Lower leg skin (tissue), 4 donors: Measurements from ENCODE around the gene NAA35. TPM values are rescaled to one million over a fixed set of nuclear protein-coding genes. Genes with fewer than 3 reads are reported as not detected.
"Not testable (repeated sequence)": the region's sequence is repeated elsewhere in the genome, so short reads cannot be mapped to it uniquely, and the experiment has no call there.

Experiments
- DNase-seq, 2 donors: peaks; one replicate each; pipeline ENCODE4 v3.0.0-alpha.2; 2019; ENCODE audit warnings: low spot score in 2 of 2
- H3K4me3 ChIP-seq: fragments of 200-600 bp; sonication (generic); 2 replicates; pipeline ENCODE4 v1.5.1; 2017; ENCODE audit warnings: mild to moderate bottlenecking, low read depth; ENCODE audit not compliant: poor library complexity, severe bottlenecking
- POLR2A ChIP-seq, 2 donors: fragments of 450-650 bp; IDR thresholded peaks; one replicate each; pipeline ENCODE4 v1.6.1; 2016 to 2017; ENCODE audit warnings: antibody characterized with exemption in 2 of 2, mild to moderate bottlenecking in 1 of 2, moderate library complexity in 1 of 2
- WGBS, 2 donors: methylation state at CpG; one replicate each; pipeline ENCODE4 v1.1.5; 2018; 5-methylcytosine and 5-hydroxymethylcytosine counted together
- intact Hi-C: fragments of 100-400 bp; cut with DNase I; formaldehyde crosslinking; loops from one replicate; pipeline ENCODE4 v1.15.0; 2023; ENCODE audit warnings: low total_unique reads
- total RNA-seq, 4 donors: library from RNA; depleted of rRNA; stranded (reverse); fragments of >200 nt; gene quantifications; one replicate each; pipeline ENCODE4 v1.1.0, GENCODE V29; 2016
- TF ChIP-seq, protein P1 (sequence below), 3 donors: fragments of 450-650 bp; IDR thresholded peaks; one replicate each; pipeline ENCODE4 v1.5.1; 2016; ENCODE audit warnings: antibody characterized with exemption in 3 of 3, mild to moderate bottlenecking in 3 of 3, moderate library complexity in 2 of 3

Gene NAA35
- total RNA-seq, 4 donors from 2014 or later = 11.4 to 15.2 (median 12.3) TPM

- no peak for DNase-seq
- H3K4me3 ChIP-seq = no peak overlapping the region
- no peak for TF ChIP-seq POLR2A (IDR thresholded peaks at IDR 0.05)
- TF ChIP-seq, protein P1, sequence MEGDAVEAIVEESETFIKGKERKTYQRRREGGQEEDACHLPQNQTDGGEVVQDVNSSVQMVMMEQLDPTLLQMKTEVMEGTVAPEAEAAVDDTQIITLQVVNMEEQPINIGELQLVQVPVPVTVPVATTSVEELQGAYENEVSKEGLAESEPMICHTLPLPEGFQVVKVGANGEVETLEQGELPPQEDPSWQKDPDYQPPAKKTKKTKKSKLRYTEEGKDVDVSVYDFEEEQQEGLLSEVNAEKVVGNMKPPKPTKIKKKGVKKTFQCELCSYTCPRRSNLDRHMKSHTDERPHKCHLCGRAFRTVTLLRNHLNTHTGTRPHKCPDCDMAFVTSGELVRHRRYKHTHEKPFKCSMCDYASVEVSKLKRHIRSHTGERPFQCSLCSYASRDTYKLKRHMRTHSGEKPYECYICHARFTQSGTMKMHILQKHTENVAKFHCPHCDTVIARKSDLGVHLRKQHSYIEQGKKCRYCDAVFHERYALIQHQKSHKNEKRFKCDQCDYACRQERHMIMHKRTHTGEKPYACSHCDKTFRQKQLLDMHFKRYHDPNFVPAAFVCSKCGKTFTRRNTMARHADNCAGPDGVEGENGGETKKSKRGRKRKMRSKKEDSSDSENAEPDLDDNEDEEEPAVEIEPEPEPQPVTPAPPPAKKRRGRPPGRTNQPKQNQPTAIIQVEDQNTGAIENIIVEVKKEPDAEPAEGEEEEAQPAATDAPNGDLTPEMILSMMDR (IDR thresholded peaks at IDR 0.05) = no peak
- intact Hi-C loops = no loop called here
Measured at GRCh38 chr9:85971731-85972130, 30.8 kb downstream of the NAA35 start.

DNA sequence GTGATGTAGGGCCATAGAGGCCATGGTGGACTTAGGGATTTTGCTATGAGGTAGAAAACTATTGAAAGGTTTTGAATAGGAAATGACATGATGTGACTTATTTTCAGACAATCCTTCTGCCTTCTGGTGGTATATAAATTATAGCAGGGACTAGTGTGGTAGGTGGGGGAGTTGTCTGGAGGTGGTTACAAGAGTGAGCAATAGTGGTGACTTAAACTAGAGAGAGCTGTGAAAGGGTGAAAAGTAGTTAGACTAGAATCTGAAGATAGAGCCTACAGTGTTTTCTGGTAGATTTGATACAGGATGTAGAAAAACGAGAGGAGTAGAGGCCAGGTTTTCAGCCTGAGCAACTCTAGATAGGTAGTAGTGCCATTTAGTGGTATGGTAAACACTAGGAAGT, 32.3 kb downstream of the NAA35 start:
- TF ChIP-seq POLR2A (IDR thresholded peaks at IDR 0.05) = no peak
- TF ChIP-seq, protein P1 (IDR thresholded peaks at IDR 0.05) = no peak
- H3K4me3 ChIP-seq = no peak overlapping the region
- intact Hi-C loops = no loop called here
- WGBS, 2 donors = 85 to 96% methylated on average over 1 of the region's 1 CpG
- DNase-seq = no peak

DNA sequence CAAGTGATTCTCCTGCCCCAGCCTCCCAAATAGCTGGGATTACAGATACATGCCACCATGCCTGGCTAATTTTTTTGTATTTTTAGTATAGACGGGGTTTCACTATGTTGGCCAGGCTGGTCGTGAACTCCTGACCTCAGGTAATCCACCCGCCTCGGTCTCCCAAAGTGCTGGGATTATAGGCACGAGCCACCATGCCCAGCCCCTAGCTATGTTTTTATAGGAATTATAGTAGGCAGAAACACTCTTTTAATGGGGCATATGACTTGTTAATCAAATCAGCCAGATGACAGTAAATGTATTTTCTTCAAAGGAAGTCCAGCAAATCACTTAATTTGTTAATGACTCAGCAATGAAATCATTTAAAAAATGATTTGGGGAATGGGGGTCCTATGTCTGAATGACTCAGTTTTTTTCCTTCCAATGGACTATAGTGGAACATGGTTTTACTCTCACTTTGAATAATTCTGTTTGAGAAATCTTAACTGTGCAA, 33.2 kb downstream of the NAA35 start:
- 90 to 92% methylated on average over 5 of the region's 5 CpGs for WGBS, 2 donors
- DNase-seq, intact Hi-C loops, H3K4me3 ChIP-seq: not testable (repeated sequence)

GRCh38 chr9:85978496-85978895, 37.5 kb downstream of the NAA35 start:
- DNase-seq = no peak
- H3K4me3 ChIP-seq = no peak overlapping the region
- intact Hi-C loops = no loop called here
- 95% methylated on average over 4 of the region's 4 CpGs for WGBS, 2 donors
- TF ChIP-seq, protein P1 (IDR thresholded peaks at IDR 0.05) = no peak
- no peak for TF ChIP-seq POLR2A (IDR thresholded peaks at IDR 0.05)

DNA sequence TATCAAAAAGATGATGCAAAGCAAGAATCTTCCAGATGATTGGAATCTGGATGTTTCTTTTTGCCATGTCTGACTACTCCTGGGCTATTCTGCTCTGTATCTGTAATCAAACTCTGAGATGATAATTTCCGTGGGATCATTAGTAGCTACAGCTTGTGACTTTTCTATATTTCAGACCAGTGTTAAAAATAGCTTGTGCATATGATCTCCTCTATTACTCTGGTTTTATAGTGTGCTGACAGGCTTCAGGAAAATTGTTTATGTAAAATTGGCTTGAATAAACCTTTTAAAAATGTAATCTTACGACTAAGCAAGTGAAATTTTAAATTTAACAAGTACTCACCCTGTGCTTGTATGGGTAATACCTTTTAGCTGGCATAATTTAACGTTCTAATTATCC, 40.4 kb downstream of the NAA35 start:
- H3K4me3 ChIP-seq = no peak overlapping the region
- 85 to 87% methylated on average over 3 of the region's 3 CpGs for WGBS, 2 donors
- no peak for DNase-seq
- intact Hi-C loops = no loop called here
- no peak for TF ChIP-seq POLR2A (IDR thresholded peaks at IDR 0.05)
- TF ChIP-seq, protein P1 (IDR thresholded peaks at IDR 0.05) = no peak

DNA sequence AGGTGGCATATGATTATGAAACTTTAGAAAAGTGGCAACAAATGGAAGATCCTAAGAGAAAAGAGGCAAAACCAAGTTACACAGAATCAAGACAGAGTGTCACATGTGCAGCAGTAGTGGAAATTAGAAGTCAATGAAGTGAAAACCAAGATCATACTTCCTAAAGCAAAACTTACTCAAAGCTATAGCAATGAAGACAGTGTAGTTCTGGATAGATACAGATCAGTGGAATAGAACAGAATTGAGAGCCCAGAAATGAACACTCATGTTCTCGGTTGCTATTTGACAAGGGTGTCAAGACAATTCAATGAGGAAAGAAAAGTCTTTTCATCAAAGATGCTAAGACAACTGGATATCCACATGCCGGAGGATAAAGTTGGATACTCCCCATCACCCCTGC, 43.5 kb downstream of the NAA35 start:
- WGBS, 2 donors = 96 to 100% methylated on average over 2 of the region's 2 CpGs

More for the DNA sequence above, 43.5 kb downstream of the NAA35 start:
- intact Hi-C loops = no loop called here
- H3K4me3 ChIP-seq = no peak overlapping the region
- TF ChIP-seq POLR2A (IDR thresholded peaks at IDR 0.05) = no peak
- TF ChIP-seq, protein P1 (IDR thresholded peaks at IDR 0.05) = no peak
- DNase-seq = no peak
